M059J (cell line): ENCODE measurements around the gene MPP3. TPM values are rescaled to one million over a fixed set of nuclear protein-coding genes. Genes with fewer than 3 reads are reported as not detected.
A peak's percentile ranks its signal among the peaks of the same experiment; 100 is the strongest.
"Not testable (repeated sequence)": the region's sequence is repeated elsewhere in the genome, so short reads cannot be mapped to it uniquely, and the experiment has no call there.

Source experiments
- DNase-seq: peaks from one replicate; pipeline ENCODE4 v3.0.0-alpha.2; 2012; ENCODE audit warnings: low read depth
- total RNA-seq: library from RNA; depleted of rRNA; stranded (reverse); fragments of >200 nt; shearing (Covaris generic); gene quantifications from 2 replicates; pipeline ENCODE4 v1.2.3, GENCODE V29; 2014

MPP3 gene
- total RNA-seq, 1 experiment from 2014 or later, result 5.1 TPM

DNA sequence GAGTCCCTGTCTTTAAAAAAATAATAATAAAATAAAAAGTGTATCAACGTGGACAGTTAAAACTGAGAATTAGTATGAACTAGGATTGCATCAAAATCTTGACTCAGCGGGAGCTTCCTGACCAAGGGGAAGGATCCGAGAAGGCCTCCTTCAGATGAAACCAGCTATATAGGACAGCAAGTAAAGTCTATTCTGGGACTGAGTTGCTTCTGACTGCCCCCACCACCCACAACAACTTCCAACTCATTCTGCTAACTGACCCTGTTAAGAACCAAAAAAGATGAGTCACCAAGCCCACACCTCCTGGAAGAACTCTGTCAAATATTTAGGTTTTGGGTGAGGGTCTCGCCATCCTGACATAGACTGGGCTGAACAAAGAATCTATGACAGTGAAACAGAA is 24.9 kb downstream of the MPP3 start:
- DNase-seq, result no peak

DNA sequence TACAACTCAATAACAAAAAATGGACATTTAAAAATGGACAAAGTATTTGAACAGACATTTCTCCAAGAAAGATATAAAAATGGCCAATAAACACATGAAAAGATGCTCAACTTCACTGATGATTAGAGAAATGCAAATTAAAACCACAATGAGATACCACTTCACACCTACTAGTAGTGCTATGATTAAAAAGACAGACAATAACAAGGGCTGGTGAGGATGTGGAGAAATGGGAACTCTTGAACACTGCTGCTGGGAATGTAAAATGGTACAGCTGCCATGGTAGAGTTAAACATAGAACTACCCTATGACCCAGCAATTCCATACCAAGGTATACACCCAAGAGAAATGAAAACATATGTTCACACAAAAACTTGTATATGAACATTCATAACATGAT is 27.8 kb downstream of the MPP3 start:
- DNase-seq, result no peak

GRCh38 chr17:43803758-43804157 is 29.2 kb downstream of the MPP3 start:
- no peak for DNase-seq

DNA sequence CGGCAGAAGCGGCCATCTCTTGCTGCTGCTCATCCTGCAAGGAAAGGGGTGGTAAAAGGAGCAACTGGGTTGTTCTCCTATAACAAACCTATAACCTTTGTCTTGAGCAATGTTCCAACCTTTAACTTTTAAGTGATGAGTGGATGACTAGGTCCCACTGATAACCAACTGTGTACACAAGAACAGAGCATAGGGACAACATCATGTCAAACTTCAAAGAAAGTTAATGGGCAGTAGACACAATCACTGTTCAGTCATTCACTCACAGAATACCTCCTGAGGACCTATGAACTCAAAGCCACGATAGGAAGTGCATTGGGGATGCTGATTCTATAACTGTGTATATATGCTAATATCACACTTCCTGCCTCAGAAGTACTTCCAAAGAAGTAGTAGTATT is 31.1 kb downstream of the MPP3 start:
- no peak for DNase-seq

DNA sequence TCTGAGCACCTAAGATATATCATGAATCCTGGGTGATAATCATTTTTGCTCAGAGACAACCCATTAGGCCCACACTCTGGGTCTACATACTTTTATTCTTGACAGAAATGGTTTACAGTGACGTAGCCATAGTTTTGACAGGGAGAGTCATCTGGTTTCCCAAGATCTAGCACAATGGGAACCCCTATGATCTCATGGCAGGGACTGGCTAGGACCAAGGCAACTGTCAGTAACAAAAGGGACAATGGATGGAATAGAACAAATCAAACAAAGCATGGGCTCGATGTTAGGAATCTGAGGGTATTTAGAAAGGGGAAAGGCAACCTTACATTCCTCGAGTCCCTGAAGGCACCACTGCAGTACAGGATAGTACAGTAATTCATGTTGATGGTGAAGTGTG is 32.2 kb downstream of the MPP3 start:
- DNase-seq, result no peak

- DNase-seq, result no peak
These were observed 33.9 kb downstream of the MPP3 start for GRCh38 chr17:43799047-43799446.

DNA sequence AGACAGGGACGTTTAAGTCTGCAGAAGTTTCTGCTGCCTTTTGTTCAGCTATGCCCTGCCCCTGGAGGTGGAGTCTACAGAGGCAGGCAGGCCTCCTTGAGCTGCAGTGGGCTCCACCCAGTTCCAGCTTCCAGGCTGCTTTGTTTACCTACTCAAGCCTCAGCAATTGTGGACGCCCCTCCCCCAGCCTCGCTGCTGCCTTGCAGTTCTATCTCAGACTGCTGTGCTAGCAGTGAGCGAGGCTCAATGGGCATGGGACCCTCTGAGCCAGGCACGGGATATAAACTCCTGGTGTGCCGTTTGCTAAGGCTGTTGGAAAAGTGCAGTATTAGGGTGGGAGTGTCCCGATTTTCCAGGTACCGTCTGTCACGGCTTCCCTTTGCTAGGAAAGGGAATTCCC is 34.9 kb downstream of the MPP3 start:
- not testable (repeated sequence) for DNase-seq

- DNase-seq, result not testable (repeated sequence)
These were observed 40.3 kb downstream of the MPP3 start for GRCh38 chr17:43792668-43793067.

DNA sequence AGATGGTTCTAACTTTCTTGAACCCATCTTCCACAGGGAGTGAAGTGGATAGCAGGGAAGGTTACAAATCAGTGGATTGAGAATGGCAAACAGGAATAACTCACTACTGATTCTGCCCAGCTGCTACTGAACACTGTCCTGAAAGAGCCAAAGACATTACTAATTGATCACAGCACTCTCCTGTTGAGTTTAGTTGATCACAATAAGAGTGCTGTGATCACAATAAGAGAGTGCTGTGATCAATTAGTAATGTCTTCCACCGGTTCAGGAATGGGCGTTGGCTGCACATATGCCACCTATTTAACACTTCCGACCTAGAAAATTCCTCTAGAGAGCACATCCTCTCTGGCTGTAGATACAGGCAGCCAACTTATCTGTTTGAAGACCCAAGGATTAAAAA is 41.4 kb downstream of the MPP3 start:
- peak; percentile 29 for DNase-seq

GRCh38 chr17:43790311-43790940 is 42.5 kb downstream of the MPP3 start:
- no peak for DNase-seq

DNA sequence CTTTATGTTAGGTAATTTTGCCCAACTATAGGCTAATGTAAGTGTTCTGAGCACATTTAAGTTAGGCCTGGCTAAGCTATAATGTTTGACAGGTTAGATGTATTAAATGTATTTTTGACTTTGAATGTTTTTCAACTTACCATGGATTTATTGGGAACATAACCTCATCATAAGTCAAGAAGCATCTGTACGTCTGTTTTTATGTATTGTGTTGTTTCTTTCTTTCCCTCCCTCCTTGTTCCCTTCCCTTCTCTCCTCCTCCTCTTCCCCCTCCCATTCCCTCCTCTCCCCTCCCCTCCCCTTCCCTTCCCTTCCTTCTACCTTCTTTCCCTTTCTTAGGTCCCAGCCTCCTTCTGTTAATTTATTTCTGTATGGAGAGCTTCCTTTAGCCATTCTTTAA is 43.5 kb downstream of the MPP3 start:
- DNase-seq, result no peak

DNA sequence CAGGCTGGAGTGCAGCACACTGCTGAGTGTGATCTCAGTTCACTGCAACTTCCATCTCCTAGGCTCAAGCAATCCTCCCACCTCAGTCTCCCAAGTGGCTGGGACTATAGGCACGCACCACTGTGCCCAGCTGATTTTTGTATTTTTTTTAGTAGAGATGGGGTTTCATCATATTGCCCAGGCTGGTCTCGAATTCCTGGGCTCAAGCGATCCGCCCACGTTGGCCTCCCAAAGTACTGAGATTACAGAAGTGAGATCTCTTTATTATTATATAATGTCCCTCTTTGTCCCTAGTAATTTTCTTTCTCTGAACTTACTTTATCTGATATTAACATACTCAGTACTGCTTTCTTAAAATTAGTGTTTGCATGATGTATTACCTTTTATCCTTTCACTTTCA is 44.4 kb downstream of the MPP3 start:
- no peak for DNase-seq

- no peak for DNase-seq
These were observed 45.2 kb downstream of the MPP3 start for GRCh38 chr17:43787728-43788127.

DNA sequence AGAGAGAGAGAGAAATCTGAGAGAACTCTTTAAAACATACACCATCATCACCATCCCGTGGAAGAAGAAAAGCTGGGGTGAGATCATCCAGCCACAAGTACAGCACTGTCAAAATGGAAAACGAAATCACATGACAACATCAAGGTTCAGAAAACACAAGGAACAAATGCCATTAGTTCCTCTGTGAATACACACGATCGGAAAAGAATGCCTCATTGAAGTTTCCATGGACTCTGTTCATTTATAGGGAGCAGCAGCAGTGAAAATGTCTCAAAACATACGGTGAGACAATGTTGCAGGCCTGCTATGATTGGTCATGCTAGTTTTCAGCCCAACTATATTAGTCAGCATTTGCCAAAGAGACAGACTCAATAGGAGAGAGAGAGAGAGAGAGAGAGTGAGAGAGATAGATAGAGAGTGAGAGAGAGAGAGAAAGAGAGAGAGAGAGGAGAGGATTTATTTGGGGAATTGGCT is 48.3 kb downstream of the MPP3 start:
- peak; percentile 70 for DNase-seq

DNA sequence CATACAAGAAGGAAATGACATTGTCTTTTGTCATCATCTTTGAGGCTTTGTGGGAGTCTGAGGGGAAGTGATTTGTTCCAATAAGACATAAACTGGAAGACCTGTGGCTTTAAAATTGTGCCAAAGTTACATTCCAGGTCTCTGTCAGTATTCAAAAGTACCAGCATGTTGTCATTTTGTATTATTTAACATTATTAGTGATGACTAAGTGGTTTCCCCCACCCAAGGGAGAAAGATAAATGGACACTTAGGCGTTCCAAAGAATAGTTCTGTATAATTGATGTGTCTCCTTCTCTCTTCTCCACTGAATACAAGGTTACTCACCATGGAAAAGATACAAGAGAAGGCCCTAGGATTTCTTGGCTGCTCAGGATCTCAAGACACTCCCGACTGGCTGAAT is 48.9 kb downstream of the MPP3 start:
- DNase-seq, result peak; percentile 81

- DNase-seq, result no peak
These were observed 49.8 kb downstream of the MPP3 start for GRCh38 chr17:43782913-43783680.

DNA sequence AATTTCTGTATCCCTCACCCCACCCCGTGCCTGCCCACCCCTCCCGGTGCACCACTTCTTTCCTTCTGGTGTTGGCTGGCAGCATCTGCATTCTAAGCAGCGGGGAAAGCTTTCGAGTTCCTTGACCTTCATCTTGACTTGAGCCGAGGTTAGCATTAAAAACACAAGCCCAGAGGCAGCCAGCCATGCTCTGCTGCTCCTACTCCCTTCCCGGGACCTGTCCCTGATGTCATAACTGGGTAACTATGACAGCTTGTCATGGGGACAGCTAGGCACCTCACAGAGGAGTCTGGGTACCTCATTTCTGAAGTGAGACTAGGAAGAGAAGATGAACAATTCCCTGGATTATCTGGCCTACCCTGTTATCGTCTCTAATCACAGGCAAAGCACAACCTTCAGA is 52.8 kb downstream of the MPP3 start, which contains the start of gene CFAP97D1:
Gene CFAP97D1 (plus strand): TSS at position 301 of the 400 bp plus-strand sequence. CDS start 28 bp downstream, at position 329.
- no peak for DNase-seq

DNA sequence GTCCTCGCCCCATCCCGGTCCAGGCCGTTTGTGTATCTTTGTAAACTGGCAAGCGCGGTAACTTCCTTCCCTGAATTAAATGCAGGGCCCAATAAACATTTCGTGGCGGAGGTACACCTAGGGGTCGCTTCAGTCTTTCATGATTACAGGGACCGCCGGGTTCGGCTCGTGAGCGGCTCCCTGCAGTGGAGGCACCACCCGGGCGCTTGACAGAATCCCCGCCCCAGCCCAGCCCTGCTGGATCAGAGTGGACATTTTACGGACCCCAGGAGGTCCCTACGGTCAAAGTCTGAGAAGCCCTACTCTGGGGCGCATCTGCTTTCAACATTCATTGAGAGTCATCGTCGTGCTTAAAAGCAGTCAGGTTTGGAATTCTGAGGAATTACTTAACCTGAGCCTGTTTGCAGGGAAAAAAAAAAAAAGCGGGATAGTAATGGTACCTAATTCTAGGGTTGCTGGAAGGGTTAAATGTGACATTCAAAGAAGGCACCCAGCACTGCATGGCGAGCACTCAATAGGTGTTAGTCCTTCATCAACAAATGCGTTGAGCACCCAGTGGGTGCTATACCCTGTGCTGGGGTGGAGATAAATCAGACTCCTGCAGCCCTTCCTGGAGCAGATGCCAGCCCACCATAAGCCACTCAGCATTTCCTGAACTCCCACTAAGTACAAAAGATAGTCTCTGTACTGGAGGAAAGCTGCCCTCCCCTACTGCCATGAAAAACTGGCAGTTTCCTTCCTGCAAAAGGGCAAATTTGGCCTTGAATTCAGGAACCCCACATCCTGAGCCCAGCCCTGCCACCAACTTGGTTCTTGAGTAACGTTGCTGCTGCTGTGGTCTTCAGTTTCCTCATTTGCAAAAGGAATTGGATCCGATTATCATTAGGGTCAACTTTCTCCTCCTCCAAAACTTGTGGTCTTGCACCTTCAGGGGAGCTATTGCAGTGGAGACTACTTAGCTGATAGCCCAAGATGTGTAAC is 53.5 kb downstream of the MPP3 start:
- no peak for DNase-seq

- DNase-seq, result peak; percentile 94
These were observed 54.4 kb downstream of the MPP3 start, which contains the start of gene DUSP3 for GRCh38 chr17:43778337-43779144. Gene DUSP3, minus strand, starts transcription at chr17:43778977. Its CDS starts 53 bp downstream, at chr17:43778924.

DNA sequence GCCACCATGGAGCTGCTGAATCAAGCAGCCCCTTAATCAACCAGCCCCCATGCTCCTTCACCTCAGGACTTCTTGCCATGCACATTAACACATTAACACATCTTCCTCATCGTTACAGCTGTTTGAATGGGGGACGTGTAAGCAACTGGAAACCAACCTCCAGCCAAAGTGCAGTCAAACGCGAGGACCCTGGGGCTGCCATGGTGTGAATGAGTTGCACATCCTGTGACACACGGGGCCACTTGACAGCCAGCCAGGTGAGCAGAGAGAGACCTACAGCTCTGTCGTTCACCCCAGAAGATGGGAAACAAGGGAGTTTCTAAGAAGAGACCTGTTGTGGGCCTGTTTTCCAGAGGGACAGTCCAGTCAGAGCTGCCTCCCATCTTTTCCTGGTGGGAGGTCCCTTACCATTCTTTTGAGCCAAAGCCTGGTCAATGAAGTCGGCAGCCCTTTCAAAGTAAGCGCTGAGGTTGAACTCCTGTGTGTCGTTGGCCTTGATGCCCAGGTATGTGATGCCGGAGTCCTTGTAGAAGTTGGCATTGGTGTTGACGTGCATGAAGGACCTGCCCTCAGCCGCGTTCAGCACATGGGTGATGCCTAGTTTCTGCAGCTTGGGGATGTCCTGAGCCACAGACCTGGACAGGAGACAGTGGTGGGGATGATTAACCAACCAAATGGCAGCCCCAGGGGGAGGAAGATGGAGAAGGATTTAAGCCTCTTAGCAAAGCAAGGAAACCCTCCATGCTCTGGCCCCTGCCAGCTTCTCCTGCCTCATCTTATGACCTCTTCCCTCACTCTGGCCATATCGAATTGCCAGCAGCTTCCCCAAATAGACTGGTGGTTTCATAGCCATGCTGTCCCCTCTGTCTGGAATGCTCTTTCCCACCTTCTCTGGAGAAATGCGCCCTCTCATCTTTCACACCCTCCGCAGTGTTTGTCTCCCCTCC is 58.4 kb downstream of the MPP3 start:
- DNase-seq, result no peak
